Astrocyte (in vitro differentiated cells and primary cell): ENCODE results near the gene SBF2.

Experiments
- EZH2 ChIP-seq: IDR thresholded peaks from 2 replicates; pipeline ENCODE4 v1.6.1; 2012; ENCODE audit warnings: mild to moderate bottlenecking, low read length, inconsistent platforms; ENCODE audit not compliant: insufficient read depth
- TF ChIP-seq, protein P1 (sequence below): IDR thresholded peaks from 2 replicates; pipeline ENCODE4 v1.5.1; 2011; ENCODE audit warnings: low read depth, mild to moderate bottlenecking, inconsistent platforms, low read length, moderate library complexity; ENCODE audit not compliant: insufficient read depth

DNA sequence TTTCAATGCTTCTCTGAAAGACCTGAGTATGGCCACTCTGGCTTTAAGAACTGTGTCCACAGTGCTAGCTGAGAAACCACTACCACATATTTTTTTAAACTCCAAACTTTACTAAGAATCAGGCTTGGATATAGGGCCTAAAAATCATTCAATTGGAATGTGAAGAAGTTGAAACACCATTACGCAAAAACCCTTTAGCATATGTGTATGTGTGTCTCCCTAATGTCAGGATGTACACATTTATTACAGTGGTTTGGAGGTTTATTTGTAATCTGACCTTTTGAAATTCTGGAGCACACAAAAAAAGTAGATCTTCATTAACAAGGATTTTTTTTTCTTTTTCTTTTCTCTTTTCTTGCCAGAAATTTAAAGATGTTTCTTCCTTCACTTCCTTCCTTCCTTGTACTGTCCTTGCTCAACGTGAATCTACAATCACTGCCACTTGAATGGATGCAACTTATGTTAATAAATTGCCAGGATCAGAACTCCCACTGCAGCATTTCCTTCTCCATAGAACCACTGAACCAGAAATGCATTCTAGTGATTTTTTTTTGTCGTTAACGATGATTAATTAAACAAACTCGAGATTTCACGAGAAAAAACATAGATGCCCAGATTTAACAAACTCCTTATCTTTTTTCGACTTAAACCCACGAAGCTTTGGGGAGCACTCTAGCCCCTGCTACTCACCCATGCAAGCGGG lies 7.8 kb upstream of the SBF2 start:
- TF ChIP-seq, protein P1, sequence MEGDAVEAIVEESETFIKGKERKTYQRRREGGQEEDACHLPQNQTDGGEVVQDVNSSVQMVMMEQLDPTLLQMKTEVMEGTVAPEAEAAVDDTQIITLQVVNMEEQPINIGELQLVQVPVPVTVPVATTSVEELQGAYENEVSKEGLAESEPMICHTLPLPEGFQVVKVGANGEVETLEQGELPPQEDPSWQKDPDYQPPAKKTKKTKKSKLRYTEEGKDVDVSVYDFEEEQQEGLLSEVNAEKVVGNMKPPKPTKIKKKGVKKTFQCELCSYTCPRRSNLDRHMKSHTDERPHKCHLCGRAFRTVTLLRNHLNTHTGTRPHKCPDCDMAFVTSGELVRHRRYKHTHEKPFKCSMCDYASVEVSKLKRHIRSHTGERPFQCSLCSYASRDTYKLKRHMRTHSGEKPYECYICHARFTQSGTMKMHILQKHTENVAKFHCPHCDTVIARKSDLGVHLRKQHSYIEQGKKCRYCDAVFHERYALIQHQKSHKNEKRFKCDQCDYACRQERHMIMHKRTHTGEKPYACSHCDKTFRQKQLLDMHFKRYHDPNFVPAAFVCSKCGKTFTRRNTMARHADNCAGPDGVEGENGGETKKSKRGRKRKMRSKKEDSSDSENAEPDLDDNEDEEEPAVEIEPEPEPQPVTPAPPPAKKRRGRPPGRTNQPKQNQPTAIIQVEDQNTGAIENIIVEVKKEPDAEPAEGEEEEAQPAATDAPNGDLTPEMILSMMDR = no peak
- no peak for TF ChIP-seq EZH2
